GF-D8 (cell line): Measurements from ENCODE around the gene CCIN.
"Not testable (repeated sequence)": the region's sequence is repeated elsewhere in the genome, so short reads cannot be mapped to it uniquely, and the experiment has no call there.

Experiments used
- DNase-seq: peaks from one replicate; lab custom pipeline; 2025; lab: John Stamatoyannopoulos, UW

CCIN gene

GRCh38 chr9:36160126-36160525 is 9.1 kb upstream of the CCIN start:
- not testable (repeated sequence) for DNase-seq

GRCh38 chr9:36161187-36161586 is 8.0 kb upstream of the CCIN start:
- no peak for DNase-seq

GRCh38 chr9:36162211-36162738 is 6.9 kb upstream of the CCIN start:
- no peak for DNase-seq

- DNase-seq, result no peak
These were observed 6.0 kb upstream of the CCIN start for GRCh38 chr9:36163049-36163785.

- no peak for DNase-seq
These were observed 5.4 kb upstream of the CCIN start for GRCh38 chr9:36163786-36164170.

- no peak for DNase-seq
These were observed 4.8 kb upstream of the CCIN start for GRCh38 chr9:36164372-36164771.

GRCh38 chr9:36164989-36165388 is 4.2 kb upstream of the CCIN start:
- no peak for DNase-seq

GRCh38 chr9:36165826-36166167 is 3.4 kb upstream of the CCIN start:
- DNase-seq, result no peak

GRCh38 chr9:36166168-36166927 is 2.8 kb upstream of the CCIN start:
- DNase-seq, result peak; percentile 53

- DNase-seq, result no peak
These were observed 520 bp downstream of the CCIN start for GRCh38 chr9:36169708-36170107.

- DNase-seq, result no peak
These were observed 1.3 kb downstream of the CCIN start for GRCh38 chr9:36170531-36170930.

GRCh38 chr9:36173861-36174260 is 4.7 kb downstream of the CCIN start:
- no peak for DNase-seq

- DNase-seq, result no peak
These were observed 5.1 kb downstream of the CCIN start for GRCh38 chr9:36174271-36174670.

- DNase-seq, result no peak
These were observed 5.5 kb downstream of the CCIN start for GRCh38 chr9:36174731-36175130.

- not testable (repeated sequence) for DNase-seq
These were observed 6.0 kb downstream of the CCIN start for GRCh38 chr9:36175209-36175608.

- DNase-seq, result not testable (repeated sequence)
These were observed 7.3 kb downstream of the CCIN start for GRCh38 chr9:36176496-36176895.

GRCh38 chr9:36177571-36177970 is 8.4 kb downstream of the CCIN start:
- no peak for DNase-seq

GRCh38 chr9:36180243-36180642 is 11.1 kb downstream of the CCIN start:
- not testable (repeated sequence) for DNase-seq

GRCh38 chr9:36187414-36187813 is 18.2 kb downstream of the CCIN start:
- no peak for DNase-seq

GRCh38 chr9:36188212-36188611 is 19.0 kb downstream of the CCIN start:
- DNase-seq, result no peak

- no peak for DNase-seq
These were observed 20.8 kb downstream of the CCIN start for GRCh38 chr9:36189976-36190375.

- peak; percentile 97 for DNase-seq
These were observed 21.5 kb downstream of the CCIN start, which contains the start of gene CLTA for GRCh38 chr9:36190388-36191289. CLTA (plus strand) TSS chr9:36190921; CDS start chr9:36191057, 136 bp downstream.
